Dermis blood vessel endothelial cell (primary cell): Measurements from ENCODE around the gene NCAM1. TPM values are rescaled to one million over a fixed set of nuclear protein-coding genes. Genes with fewer than 3 reads are reported as not detected.

Experiments
- DNase-seq: peaks from one replicate; pipeline ENCODE4 v3.0.0; 2010
- total RNA-seq: library from RNA; depleted of rRNA; stranded (reverse); fragments of >200 nt; gene quantifications from 2 replicates; pipeline ENCODE4 v1.2.3, GENCODE V29; 2014

Gene NCAM1
- total RNA-seq, 1 donor from 2014 or later = 2.2 TPM

DNA sequence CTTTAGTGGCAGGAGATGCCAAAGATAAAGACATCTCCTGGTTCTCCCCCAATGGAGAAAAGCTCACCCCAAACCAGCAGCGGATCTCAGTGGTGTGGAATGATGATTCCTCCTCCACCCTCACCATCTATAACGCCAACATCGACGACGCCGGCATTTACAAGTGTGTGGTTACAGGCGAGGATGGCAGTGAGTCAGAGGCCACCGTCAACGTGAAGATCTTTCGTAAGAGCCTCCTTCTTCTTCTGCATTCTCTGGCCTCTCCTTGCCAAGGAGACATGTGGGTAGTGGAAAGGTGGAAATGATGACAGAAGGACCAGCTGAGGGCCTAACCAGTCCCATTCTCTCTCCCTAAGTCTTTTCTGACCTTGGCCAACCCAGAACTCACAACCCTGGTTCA lies 243.1 kb downstream of the NCAM1 start:
- DNase-seq = no peak

DNA sequence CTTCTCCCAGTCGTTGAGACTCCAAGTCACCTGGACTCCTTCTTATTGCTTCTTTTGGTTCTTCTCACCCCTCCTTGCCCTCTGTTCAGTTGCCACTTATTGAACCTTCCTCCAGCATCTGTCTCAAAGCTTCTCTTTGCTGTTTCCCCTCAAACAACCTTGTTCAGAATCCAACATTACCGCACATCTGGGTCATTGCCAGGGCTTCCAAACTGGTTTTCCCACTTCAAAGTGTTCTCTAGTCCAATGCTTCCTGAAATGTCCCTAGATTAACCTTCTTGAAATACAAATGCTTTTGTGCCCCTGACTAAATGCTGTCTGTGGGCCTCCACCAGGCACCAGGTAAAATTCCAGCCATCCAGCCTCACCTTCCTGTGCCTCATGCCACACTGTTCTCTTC lies 252.3 kb downstream of the NCAM1 start:
- DNase-seq = no peak

DNA sequence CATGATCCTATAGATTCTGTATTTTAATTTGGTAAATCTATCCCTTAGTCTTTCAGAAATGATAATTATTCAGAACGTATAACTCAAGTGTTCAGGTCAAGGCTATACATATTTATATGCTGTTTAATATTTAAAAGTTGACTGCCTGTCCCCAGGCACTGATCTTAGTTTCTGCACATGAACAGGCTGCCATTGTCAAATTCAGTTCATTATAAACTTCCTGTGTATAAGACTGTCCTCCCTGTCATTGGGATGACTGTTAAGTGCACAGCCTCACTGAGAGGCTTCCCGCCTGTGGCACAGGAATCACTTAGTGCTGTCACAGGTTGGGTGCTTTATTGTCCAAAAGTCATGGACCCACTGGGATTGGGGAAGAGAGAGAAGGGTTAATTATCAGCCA lies 261.0 kb downstream of the NCAM1 start:
- DNase-seq = no peak

DNA sequence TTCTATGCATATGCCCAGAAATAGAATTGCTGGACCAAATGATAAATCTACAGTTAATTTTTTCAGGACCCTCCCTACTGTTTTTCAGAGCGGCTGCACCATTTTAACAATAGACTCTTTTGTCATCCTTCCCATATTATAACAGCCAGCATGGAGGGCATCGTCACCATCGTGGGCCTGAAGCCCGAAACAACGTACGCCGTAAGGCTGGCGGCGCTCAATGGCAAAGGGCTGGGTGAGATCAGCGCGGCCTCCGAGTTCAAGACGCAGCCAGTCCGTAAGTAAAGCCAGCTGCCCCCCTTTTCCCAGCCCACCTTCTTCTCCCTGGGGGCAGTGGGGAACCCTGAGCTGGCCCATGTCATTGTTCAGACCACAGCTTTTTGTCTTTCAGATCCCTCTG lies 273.7 kb downstream of the NCAM1 start:
- no peak for DNase-seq

DNA sequence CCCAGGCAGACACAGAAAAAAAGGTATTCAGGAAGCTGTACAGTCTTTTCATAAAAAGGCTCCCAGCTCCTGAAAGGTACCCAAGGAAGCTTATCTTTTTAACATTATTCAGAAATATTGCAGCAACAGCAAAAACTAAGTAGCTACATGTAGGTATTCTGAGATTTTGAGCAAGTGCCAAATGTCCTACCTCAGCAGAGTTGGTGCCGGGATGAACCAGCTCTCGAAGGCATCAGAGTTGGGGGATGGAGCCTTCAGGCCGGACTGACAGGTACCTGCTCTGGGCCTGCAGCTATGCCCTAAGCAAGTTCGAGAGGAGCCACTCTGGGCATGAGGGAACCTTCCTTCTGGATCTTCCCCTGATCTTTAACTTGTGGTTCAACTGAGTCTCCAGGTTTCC lies 276.0 kb downstream of the NCAM1 start:
- no peak for DNase-seq

DNA sequence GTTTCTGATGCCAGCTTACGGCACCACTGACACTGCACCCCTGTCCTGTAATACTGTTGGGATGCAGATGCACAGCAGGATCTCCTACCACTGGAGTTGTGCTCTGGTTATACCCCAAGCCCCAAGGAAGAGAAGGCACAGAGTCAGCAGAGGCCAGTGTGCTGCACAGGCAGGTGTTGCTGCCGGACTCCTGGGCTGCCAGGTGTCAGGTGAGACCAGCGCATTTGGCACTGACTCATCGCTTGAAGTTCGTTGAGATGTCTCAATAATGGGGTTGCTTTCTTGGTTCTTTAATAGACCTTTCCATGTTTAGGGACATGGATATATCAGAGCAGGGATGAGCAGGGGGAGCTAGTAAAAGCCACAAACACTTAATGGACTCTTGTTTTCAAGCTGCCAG lies 277.5 kb downstream of the NCAM1 start:
- DNase-seq = no peak

DNA sequence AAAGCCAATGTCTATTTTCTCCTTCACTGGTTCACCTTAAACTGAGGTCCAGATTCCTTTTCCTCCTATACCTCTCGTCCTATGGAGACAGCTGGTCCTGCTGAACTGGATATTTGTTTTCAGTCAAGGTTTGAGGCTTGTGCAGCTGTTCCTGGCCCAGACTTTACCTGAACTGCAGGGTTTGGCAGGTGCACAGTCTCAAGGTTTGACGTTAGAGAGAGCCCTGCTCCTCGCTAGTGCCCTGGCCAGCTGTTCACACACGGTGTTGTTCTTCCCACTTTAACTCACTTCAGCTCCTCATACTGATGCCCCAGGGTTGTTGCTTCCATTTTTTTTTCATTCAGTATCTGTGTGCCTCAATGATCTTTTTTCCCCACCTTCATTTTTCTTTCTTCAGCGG lies 279.2 kb downstream of the NCAM1 start:
- no peak for DNase-seq

DNA sequence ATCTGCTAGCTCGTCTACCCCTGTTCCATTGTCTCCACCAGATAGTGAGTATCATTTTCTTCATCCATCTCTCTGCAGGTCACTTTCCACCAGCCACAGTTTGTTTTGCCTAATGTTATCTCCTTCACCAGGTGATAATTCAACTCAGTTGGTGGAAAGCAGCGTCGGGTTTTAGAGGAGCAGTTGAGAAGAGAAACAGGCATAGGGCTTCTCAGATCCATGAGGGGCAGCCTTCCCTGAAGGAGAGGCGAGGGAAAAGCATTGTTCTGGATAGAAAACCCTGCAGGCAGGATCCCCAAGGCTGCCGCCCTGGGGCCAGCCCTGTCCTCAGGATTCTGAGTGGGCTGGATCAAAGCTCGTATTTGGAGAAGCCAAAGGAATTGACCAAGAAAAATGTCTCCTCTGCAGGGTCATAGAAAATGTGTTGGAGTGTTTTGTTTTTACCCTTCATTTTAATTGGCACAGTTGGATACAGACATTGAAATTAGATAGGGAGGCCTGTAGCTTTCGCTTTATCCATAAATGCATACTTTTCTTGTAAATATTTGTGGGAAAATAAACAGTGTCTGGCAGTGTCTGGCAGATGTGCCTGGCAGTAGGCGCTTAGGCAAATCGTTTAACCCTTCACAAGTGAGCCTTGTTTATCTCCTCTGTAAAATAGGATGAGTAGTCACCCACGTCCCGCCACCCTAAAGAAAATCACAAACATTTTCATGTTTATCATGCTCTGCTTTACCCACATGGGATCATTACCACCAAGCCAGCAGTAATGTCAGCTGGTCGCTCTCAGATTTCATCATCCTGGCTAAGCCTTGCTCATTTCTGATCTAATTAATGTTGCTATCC lies 279.8 kb downstream of the NCAM1 start:
- DNase-seq = no peak

DNA sequence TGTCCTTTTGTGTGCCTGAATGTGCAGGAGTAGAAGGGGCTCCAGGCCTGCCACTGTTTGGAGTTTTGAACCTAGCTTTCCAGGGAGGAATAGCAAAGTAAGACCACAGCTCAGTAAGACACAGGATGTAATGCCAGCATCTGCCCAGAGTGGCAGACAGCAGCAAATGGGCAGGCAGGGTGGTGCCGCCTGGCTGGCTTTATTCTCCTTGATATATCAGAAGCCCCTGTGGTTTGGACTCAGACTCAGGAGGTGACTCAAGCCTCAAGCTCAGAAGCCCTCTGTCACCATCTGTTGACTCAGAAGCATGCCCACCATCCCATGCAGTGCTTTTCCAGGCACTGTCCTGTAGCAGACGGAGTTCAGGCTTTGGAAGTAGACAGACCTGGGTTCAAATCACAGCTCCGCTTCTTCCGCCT lies 280.4 kb downstream of the NCAM1 start:
- DNase-seq = no peak

DNA sequence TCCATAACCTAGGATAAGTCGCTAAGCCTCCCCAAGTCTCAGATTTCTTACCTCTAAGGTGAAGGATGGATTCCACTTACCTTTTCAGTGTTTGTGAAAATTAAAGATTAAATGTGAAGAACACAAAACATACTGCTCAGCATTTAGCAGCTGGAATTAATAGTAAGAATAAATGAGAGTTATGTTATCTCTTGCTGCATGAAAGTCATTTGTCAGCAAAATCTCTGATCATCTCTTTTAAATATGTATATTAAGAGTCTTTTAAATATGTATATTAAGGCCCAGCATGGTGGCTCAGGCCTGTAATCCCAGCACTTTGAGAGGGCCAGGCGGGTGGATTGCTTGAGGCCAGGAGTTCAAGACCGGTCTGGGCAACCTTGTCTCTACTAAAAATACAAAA lies 280.8 kb downstream of the NCAM1 start:
- no peak for DNase-seq

DNA sequence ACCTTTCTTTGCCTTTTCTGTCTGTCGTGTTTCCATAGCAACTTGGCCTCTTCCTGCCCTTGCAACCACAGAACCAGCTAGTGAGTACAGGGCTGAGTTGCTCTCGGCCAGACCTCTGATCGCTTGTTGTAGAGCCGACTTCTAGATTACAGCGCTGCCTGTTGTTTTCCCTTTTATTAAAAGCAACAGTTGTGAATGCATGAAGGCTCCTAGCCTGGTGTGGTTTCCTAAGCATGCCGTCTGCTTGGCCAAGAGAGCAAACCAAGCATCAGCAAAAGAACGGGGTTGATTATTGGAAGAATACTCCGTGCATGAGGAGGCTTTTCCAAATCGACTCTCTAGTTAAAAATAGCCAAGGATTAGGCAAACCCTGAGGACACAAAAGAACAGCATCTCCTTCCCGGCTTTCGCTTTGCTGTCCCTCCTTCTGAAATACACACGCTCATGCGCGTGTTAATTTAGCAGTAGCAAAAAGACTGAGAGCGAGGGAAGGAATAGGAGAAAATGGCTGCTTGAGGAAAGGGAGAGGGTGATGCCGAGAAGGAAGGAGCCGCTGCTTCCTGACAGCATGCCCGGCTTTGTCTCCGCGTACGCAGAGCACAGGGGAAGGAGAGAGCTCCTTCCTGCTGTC lies 281.7 kb downstream of the NCAM1 start:
- no peak for DNase-seq

DNA sequence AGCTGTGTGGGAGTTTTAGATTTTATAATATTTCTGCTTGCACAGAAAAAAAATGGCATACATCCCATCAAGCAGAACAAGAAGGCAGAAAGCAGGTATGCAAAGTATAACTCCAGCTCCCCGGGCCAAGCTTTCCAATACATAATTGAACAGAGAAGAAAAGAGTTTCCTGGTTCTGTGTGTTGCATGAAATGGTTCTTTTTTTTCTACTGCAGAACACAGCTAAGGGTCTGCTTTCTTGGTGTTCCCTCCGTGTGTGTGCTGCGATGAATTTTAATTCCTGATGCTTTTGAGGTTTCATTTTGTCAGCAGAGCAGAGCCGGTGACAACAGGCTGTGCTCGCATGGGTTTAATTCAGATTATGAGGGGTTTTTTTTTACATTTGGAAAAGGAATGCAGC lies 282.5 kb downstream of the NCAM1 start:
- DNase-seq = no peak

DNA sequence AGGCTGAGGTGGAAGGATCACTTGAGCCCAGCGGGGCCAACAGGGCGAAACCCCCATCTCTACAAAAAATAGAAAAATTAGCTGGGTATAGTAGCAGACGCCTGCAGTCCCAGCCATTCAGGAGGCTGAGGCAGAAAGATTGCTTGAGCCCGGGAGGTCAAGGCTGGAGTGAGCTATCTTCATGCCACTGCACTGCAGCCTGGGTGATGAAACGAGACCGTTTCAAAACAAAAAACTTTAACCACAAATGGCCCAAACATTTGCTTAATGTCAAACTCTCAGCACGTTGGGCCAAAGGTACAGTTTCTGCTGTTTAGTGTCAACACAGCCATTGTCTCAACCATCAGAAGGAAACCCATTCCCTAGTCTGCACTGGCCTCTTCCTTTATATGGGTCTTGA lies 284.0 kb downstream of the NCAM1 start:
- DNase-seq = no peak

DNA sequence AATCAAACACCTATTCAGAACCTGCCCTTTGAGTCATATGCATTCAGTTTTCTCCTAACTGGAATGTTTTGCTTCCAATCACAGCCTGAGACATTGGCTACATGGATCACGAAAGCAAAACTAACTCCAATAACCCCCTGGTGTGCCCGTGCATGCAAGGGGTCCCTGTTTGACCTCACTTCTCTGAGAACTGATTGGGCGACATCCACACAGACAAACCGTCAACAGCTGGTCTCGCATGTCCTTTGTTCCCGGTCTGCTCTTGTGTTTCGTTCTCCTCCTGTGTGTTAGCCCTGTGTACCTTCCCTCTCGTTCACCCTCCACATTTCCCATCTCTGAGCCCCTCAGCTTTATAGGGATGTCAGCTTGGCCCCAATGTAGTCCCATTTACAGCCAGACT lies 286.0 kb downstream of the NCAM1 start:
- DNase-seq = no peak

DNA sequence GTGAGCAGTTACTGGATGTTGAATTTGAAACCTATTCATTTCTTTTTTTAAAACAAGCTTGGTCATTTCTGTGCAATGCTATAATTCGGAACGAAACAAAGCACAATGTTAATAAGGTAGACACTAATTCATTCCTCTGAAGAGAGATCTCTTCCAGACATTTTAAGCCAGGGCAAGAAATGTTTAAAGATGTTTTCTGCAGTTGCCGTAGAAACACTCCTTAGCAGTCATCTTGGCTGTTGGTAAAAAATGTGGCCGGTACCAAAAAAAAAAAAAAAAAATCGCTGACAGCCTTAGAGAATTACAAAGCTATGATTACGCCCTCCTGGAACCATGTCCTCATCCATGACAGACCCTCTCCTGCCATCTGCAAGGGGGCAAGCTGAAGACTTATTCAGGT lies 286.7 kb downstream of the NCAM1 start:
- no peak for DNase-seq

DNA sequence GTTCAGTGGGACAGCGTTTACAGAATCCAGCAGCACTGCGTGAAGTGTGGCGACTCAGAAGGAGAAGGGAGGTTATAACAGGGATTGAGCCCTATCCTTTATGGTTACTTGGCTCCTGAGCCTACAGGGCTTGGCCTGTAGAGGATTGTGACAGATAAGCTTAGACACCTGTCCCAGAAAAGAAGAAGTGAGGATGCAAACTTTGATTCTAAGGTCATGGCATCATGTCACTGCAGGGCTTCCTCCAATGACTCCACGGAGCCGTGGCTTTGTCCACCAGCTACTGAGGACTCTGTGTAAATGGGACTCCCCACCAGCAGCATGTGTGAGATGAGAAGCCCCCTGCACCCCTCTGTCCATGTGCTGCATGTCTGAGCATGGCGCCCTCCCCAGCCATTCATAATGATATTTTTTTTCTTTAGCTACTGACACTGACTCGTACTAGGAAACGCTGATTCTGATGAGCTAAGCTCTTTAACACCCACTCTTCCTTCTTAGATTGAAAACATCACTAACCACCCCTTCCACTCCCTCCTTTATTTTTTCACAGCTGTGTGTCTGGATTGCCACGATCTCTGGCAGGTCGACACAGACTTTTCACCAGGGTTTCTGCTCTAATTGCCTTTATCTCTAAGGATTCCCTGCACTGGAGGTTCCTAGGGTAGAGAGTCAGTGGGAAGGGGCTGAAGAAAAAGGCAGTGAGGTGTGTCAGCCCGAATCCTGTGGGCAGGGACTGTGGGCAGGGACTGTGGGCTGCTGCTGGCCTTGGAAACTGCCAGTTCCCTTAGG lies 287.7 kb downstream of the NCAM1 start:
- no peak for DNase-seq

DNA sequence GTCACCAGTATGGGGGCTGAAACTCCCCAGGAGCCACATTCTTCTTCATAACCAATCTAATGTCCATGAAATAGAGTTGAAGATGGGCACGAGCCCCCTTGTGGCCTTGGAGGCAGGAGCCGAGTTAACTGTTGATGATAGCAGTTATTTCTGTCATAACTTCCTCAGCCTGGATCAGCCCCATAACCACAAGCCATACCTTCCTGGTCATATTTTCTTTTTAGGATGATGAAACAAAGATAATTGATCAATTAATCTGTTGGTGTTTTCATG lies 288.2 kb downstream of the NCAM1 start:
- DNase-seq = no peak

DNA sequence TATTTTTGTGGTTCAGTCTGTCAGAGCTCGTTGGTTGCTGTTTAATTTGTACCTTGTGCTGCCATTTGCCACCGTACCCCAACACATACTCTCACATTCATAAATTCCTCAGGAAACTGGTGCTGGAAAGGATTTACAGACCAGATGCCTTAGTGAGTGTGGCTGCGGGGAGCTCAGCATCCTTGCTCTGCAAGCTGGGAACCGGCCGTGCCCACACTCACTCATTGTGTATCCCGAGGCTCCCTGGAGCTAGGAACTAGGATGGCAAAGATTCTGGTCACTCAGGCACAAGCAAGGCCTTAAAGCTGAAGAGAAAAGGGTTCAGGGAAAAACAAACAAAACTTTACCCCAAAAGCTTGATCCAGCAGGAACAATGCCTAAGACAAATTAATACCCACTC lies 288.6 kb downstream of the NCAM1 start:
- no peak for DNase-seq

DNA sequence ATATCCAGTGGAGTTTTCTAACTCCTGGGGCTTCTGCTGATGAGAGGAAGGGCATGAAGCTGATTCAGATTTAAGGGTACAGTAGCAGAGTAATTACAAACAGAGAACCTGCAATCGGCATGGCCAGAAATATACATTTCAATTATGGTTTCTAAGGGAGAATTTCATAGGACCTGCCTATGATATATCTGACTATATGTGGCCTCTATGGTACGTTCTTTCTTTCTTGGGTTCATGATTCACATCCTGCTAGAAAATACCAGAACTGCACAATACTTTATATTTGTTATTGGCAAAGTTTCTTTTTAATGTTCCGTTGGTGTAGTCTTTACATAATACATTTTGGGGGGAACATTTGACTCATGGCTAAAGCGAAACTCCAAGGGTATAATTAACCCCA lies 290.1 kb downstream of the NCAM1 start:
- no peak for DNase-seq

DNA sequence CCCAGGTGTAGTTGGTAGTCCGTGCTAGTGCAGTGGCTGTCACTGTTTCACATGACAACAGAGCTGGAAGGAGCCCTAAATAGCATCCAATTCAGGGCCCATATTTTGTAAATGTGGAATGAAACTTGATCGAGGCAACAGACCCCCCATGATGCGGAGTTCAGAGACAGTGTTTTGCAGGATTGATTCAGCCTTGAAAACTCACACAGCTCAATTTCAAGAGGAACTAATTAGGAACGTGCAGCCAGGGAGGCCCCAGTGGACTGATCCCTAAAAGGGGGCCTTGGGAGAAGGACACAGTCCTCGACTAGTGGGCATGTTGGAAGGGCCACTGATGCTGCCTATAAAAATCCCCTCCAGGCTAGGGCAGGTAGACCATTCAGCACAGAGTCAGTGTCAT lies 292.2 kb downstream of the NCAM1 start:
- DNase-seq = no peak

DNA sequence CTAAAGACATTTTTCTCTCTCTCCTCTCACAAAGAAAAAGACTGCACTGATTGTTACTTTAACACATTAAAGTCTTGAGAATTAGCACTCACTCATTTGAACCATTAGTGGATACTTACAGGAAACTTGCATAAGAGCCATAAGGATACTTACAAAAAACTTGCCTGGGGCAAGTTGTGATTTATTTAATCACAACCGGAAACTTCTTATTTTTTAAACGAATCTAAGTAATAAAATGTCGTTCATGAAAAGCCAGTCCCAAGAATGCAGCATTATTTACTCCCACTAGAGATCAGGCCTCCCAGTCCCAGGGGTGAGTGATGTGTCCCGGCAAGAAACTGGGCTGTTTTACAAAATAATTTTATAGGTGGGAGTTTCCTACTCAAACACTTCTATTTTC lies 293.9 kb downstream of the NCAM1 start:
- no peak for DNase-seq

DNA sequence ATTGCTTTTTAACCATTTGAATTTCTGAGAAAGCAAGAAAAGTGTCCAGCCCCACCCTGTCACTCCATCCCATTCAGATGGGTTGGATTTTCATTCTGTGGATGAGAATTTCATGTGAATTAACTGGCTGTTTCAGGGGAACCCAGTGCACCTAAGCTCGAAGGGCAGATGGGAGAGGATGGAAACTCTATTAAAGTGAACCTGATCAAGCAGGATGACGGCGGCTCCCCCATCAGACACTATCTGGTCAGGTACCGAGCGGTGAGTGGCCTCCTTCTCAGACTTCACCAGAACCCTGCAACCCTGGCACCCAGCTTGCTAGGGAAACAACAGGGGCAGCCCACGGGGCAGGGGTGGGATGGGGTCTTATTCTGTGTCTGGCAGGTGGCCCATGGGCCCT lies 294.5 kb downstream of the NCAM1 start:
- DNase-seq = no peak

DNA sequence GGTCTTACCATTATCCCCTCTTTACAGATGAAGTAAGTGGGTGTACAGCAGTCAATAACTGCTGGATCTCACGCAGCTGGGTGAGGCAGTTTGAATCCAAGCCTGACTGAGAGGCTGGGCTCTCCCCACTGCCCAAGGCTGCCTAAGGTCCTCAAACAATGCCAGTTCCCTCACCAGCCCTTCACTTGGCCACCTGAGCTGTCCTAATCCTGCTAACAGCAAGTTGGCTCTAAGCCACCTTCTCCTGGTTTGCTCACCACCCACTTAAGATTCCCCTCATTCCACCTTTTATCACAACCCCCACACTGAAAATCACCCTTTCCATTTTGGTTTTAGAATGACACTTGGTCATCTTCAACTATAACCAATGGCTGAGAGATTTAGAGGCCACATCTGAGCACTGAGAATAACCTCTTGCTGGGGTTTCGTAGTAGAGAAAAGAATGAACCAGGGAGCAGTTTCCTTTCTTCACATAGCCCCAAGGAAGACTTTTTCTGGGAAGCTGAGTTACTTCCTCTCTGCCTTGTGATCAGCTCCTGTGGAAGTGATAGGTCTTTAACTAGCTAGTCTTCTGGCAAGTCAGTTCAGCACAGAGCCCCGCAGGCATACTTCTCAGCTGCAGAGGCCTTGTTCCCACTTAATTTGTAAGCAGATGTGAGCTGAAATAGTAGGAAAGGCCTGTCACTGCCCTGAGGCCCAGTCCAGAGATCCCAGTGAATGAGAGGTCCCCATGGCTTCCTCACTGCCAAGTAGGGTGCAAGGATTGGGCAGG lies 295.4 kb downstream of the NCAM1 start:
- DNase-seq = no peak
